ENCODE measurements around the gene MON2.

The MON2 gene, protein sequence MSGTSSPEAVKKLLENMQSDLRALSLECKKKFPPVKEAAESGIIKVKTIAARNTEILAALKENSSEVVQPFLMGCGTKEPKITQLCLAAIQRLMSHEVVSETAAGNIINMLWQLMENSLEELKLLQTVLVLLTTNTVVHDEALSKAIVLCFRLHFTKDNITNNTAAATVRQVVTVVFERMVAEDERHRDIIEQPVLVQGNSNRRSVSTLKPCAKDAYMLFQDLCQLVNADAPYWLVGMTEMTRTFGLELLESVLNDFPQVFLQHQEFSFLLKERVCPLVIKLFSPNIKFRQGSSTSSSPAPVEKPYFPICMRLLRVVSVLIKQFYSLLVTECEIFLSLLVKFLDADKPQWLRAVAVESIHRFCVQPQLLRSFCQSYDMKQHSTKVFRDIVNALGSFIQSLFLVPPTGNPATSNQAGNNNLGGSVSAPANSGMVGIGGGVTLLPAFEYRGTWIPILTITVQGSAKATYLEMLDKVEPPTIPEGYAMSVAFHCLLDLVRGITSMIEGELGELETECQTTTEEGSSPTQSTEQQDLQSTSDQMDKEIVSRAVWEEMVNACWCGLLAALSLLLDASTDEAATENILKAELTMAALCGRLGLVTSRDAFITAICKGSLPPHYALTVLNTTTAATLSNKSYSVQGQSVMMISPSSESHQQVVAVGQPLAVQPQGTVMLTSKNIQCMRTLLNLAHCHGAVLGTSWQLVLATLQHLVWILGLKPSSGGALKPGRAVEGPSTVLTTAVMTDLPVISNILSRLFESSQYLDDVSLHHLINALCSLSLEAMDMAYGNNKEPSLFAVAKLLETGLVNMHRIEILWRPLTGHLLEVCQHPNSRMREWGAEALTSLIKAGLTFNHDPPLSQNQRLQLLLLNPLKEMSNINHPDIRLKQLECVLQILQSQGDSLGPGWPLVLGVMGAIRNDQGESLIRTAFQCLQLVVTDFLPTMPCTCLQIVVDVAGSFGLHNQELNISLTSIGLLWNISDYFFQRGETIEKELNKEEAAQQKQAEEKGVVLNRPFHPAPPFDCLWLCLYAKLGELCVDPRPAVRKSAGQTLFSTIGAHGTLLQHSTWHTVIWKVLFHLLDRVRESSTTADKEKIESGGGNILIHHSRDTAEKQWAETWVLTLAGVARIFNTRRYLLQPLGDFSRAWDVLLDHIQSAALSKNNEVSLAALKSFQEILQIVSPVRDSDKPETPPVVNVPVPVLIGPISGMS (N-terminal part only)

DNA sequence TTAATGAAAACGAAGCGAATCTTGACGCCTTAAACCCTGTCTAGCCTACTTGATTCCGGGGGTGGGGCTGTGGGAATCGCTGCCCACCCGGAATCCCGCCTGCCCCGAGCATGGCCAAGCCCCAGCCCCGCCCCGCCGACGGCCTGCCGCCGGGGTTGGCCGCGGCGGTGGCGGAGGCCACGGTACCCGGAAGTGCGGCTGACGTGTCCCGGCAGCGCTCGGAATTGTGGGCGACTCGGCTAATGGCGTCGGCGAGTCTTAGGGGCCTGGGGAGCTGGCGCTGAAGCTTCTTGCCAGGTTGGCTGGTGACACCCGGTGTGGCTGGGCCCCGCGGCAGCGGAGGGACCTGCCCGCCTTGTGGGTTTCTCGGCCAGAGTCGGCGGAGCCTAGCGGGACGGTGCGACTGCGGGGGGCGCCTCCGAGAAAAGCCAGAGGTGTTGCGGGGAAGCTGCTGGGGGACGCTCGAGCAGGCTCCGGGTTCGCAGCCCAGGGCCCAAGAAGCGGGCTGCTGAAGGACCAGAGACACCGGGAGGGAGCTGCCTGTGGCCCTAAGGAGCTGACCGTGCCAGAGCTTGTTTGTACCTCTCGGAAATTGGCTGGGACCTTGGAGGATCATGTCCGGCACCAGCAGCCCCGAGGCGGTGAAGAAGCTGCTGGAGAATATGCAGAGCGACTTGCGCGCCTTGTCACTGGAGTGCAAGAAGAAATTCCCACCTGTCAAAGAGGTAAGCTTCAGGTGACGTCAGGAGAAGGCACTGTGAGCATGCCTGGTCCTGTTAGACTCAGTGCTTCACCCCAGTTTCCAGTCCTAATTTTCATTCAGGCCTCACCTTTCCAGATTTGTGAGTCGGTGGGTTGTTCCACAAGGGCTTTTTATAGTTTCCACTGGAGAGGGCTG lies at the start of gene MON2:
TSS of gene MON2 (plus strand) at position 233 of the 898 bp plus-strand sequence. CDS start at position 615, 382 bp downstream.
- Histone ChIP-seq H4K20me1 (ENCODE audit: insufficient read depth, low read length) (peaks cover 2% of the 10 kb centered on the region; the same call in 1 of the 2 replicates), H3K27ac (ENCODE audit: low read length) (peak within 1 kb of the TSS; percentile 78), H3K36me3 (ENCODE audit: insufficient read depth, low read length) (peaks cover 12% of the 10 kb centered on the region; the same call in 1 of the 2 replicates), H3K79me2 (ENCODE audit: insufficient read depth, low read length) (peaks cover 60% of the 10 kb centered on the region), H2AFZ (ENCODE audit: low read depth, low read length) (peak within 1 kb of the TSS; percentile 97), H3K4me1 (ENCODE audit: insufficient read depth, low read length) (peaks cover 38% of the 10 kb centered on the region), H3K9me3 (ENCODE audit: insufficient read depth, low read length, severe bottlenecking) (no peaks in the 10 kb centered on the region), H3K4me2 (ENCODE audit: insufficient read depth, low read length) (peak within 1 kb of the TSS; percentile 74), H3K9ac (ENCODE audit: low read depth, low read length) (peak within 1 kb of the TSS; percentile 96), H3K4me3 (ENCODE audit: low read depth in 1 of 2, low read length in 2 of 2) (peak within 1 kb of the TSS; percentile 83 to 98), H3K27me3 (ENCODE audit: insufficient read depth, low read length, poor library complexity) (no peaks in the 10 kb centered on the region)
- ATAC-seq (ENCODE audit: insufficient read depth, low read depth), result peak; percentile 96
- TF ChIP-seq, protein P1, sequence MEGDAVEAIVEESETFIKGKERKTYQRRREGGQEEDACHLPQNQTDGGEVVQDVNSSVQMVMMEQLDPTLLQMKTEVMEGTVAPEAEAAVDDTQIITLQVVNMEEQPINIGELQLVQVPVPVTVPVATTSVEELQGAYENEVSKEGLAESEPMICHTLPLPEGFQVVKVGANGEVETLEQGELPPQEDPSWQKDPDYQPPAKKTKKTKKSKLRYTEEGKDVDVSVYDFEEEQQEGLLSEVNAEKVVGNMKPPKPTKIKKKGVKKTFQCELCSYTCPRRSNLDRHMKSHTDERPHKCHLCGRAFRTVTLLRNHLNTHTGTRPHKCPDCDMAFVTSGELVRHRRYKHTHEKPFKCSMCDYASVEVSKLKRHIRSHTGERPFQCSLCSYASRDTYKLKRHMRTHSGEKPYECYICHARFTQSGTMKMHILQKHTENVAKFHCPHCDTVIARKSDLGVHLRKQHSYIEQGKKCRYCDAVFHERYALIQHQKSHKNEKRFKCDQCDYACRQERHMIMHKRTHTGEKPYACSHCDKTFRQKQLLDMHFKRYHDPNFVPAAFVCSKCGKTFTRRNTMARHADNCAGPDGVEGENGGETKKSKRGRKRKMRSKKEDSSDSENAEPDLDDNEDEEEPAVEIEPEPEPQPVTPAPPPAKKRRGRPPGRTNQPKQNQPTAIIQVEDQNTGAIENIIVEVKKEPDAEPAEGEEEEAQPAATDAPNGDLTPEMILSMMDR (IDR thresholded peaks at IDR 0.05; ENCODE audit: borderline replicate concordance, extremely low read depth, low read length, poor library complexity, severe bottlenecking), result peak; percentile 9
- no peak for TF ChIP-seq EZH2 (IDR thresholded peaks at IDR 0.05; ENCODE audit: borderline replicate concordance, low read depth, low read length, severe bottlenecking)
- peak; percentile 88 for DNase-seq

DNA sequence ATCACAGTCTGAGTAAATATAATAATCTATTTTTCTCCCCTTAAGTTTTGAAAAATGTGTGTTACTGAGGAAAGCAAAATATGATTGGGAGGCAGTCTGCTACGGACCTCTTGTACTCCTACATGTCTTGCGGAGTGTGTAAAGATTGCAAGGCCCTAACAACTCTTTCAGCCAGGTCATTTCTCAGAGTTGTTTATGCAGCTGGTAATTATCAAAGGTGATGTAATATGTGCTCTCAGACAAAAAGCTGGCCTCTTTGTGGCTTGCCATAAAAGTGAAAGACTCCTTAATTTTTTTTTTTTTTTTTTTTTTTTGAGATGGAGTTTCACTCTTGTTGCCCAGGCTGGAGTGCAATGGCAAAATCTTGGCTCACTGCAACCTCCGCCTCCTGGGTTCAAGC lies 40.5 kb upstream of the MON2 start:
- Histone ChIP-seq H3K4me1 (ENCODE audit: insufficient read depth, low read length) (no peaks in the 10 kb centered on the region), H3K9me3 (ENCODE audit: insufficient read depth, low read length, severe bottlenecking) (peaks cover 6% of the 10 kb centered on the region), H4K20me1 (ENCODE audit: insufficient read depth, low read length) (no peaks in the 10 kb centered on the region), H3K36me3 (ENCODE audit: insufficient read depth, low read length) (no peaks in the 10 kb centered on the region), H3K79me2 (ENCODE audit: insufficient read depth, low read length) (no peaks in the 10 kb centered on the region), H3K4me2 (ENCODE audit: insufficient read depth, low read length) (no peak overlapping the region), H3K27ac (ENCODE audit: low read length) (no peak overlapping the region), H2AFZ (ENCODE audit: low read depth, low read length) (no peak overlapping the region), H3K4me3 (ENCODE audit: low read depth in 1 of 2, low read length in 2 of 2) (no peak overlapping the region), H3K9ac (ENCODE audit: low read depth, low read length) (no peak overlapping the region), H3K27me3 (ENCODE audit: insufficient read depth, low read length, poor library complexity) (no peaks in the 10 kb centered on the region)
- no peak for TF ChIP-seq EZH2 (IDR thresholded peaks at IDR 0.05; ENCODE audit: borderline replicate concordance, low read depth, low read length, severe bottlenecking)
- TF ChIP-seq, protein P1 (IDR thresholded peaks at IDR 0.05; ENCODE audit: borderline replicate concordance, extremely low read depth, low read length, poor library complexity, severe bottlenecking), result no peak
- ATAC-seq (ENCODE audit: insufficient read depth, low read depth) (no peak), DNase-seq (no peak)

DNA sequence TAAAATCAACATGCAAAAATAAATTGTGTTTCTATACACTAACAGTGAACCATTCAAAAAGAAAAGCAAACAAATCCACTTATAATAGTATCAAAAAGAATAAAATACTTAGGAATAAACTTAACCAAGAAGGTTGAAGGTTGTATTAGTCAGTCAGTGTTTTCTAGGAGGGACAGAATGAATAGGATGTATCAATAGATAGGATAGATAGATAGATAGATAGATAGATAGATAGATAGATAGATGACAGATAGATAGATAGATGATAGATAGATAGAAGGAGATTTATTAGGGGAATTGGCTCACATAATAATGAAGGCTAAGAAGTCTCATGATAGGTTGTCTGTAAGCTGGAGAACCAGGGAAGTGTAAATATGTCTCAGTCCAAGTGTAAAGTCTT lies 37.2 kb upstream of the MON2 start:
- no peak for TF ChIP-seq EZH2 (IDR thresholded peaks at IDR 0.05; ENCODE audit: borderline replicate concordance, low read depth, low read length, severe bottlenecking)
- TF ChIP-seq, protein P1 (IDR thresholded peaks at IDR 0.05; ENCODE audit: borderline replicate concordance, extremely low read depth, low read length, poor library complexity, severe bottlenecking), result no peak
- H3K4me1 ChIP-seq (ENCODE audit: insufficient read depth, low read length), result no peaks in the 10 kb centered on the region
- H3K79me2 ChIP-seq (ENCODE audit: insufficient read depth, low read length), result no peaks in the 10 kb centered on the region
- H3K9ac ChIP-seq (ENCODE audit: low read depth, low read length), result no peak overlapping the region
- H4K20me1 ChIP-seq (ENCODE audit: insufficient read depth, low read length), result no peaks in the 10 kb centered on the region
- no peaks in the 10 kb centered on the region for H3K27me3 ChIP-seq (ENCODE audit: insufficient read depth, low read length, poor library complexity)
- H3K27ac ChIP-seq (ENCODE audit: low read length), result no peak overlapping the region
- DNase-seq, result no peak
- peaks cover 6% of the 10 kb centered on the region for H3K9me3 ChIP-seq (ENCODE audit: insufficient read depth, low read length, severe bottlenecking)
- no peak overlapping the region for H2AFZ ChIP-seq (ENCODE audit: low read depth, low read length)
- H3K36me3 ChIP-seq (ENCODE audit: insufficient read depth, low read length), result no peaks in the 10 kb centered on the region
- ATAC-seq (ENCODE audit: insufficient read depth, low read depth), result no peak
- H3K4me3 ChIP-seq (ENCODE audit: low read depth in 1 of 2, low read length in 2 of 2), result no peak overlapping the region
- H3K4me2 ChIP-seq (ENCODE audit: insufficient read depth, low read length), result no peak overlapping the region
